ENCODE measurements around the gene FICD. TPM values are rescaled to one million over a fixed set of nuclear protein-coding genes. Genes with fewer than 3 reads are reported as not detected.

FICD gene
- total and polyA plus RNA-seq, 2 of the 13 experiments (the other 11 are each of a cell fraction or from before 2014, with no cell fraction given): 0.99 to 3.0 TPM

DNA sequence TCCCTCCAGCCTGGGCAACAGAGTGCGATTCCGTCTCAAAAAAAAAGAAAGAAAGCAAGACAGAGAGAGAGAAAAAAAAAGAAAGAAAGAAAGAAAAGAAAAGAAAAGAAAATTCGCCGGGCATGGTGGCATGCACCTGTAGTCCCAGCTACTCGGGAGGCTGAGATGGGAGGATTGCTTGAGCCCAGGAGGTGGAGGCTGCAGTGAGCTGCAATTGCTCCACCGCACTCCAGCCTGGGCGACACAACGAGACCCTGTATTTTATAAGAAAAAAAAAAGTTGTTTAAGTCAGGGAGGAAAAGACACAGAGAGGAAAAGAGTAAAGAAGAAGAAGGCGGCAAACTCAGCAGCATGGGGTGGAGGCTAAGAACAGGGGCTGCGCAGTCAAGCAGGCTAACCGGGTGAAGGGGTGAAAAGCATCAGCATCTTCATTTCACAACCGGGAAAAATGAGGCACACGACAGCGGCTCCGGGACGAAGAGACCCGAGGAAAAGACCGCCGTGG is 557 bp upstream of the FICD start (continued):
- TF ChIP-seq, protein P1, sequence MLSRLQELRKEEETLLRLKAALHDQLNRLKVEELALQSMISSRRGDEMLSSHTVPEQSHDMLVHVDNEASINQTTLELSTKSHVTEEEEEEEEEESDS (CRISPR knock-in tag; IDR thresholded peaks at IDR 0.05; ENCODE audit: borderline replicate concordance): no peak
- no peak for TF ChIP-seq FOXP1 (IDR thresholded peaks at IDR 0.05)
- no peak for TF ChIP-seq FOXP1 (CRISPR knock-in tag; IDR thresholded peaks at IDR 0.05)

GRCh38 chr12:108515916-108516315 is 839 bp downstream of the FICD start:
- no peaks in the 10 kb centered on the region for H3K79me2 ChIP-seq (ENCODE audit: insufficient read depth, low read length)
- in situ Hi-C loops (cut with HindIII; ENCODE audit: extremely low pct_ligation_motif_present, low pct_unique_long_range_greater_than_20kb): no loop called here
- FAIRE-seq (peak; percentile 26), DNase-seq (ENCODE audit: low spot score) (peak; percentile 17), ATAC-seq (peak; percentile 50)
- no TSS peak for BruUV-seq (replicated peaks)
- intact Hi-C loops (cut with micrococcal nuclease; ENCODE audit: unreplicated experiment): loop anchor here (2.0 kb wide), 1 partner anchor 203 kb away; no protein-coding TSS in a partner anchor
- peak overlapping the region; percentile 86 for H3K9ac ChIP-seq (ENCODE audit: insufficient read depth, low read depth, low read length)
- no peak overlapping the region for H2AFZ ChIP-seq (ENCODE audit: low read length)
- peak; percentile 14; the same call in 1 of the 2 replicates for TF ChIP-seq ZFY (CRISPR knock-in tag; IDR thresholded peaks at IDR 0.05)
- TF ChIP-seq ZNF24 (IDR thresholded peaks at IDR 0.05): no peak
- no peak for TF ChIP-seq ZNF329 (CRISPR knock-in tag; IDR thresholded peaks at IDR 0.05; ENCODE audit: low read depth)
- TF ChIP-seq ZMYM3 (CRISPR knock-in tag; IDR thresholded peaks at IDR 0.05): no peak
- no peak for TF ChIP-seq ZSCAN21 (CRISPR knock-in tag; IDR thresholded peaks at IDR 0.05; ENCODE audit: borderline replicate concordance)
- TF ChIP-seq SSRP1 (CRISPR knock-in tag; IDR thresholded peaks at IDR 0.05): 0 out of 2 replicates have a peak, but pooled peaks have one; percentile 42
- no peak for TF ChIP-seq ZNF619 (CRISPR knock-in tag; IDR thresholded peaks at IDR 0.05)
- TF ChIP-seq KDM2A (CRISPR knock-in tag; IDR thresholded peaks at IDR 0.05; ENCODE audit: borderline replicate concordance, low read depth): peak; percentile 28; the same call in 1 of the 2 replicates
- no peak for TF ChIP-seq TEF (CRISPR knock-in tag; IDR thresholded peaks at IDR 0.05)
- no peak for TF ChIP-seq MTA1 (CRISPR knock-in tag; IDR thresholded peaks at IDR 0.05; ENCODE audit: borderline replicate concordance)
- peak; percentile 56; the same call in 1 of the 2 replicates for TF ChIP-seq CEBPB (IDR thresholded peaks at IDR 0.05; ENCODE audit: borderline replicate concordance, low read depth, low read length)
- no peak for TF ChIP-seq ZNF761 (CRISPR knock-in tag; conservative IDR thresholded peaks at IDR 0.05)
- TF ChIP-seq, protein P2, sequence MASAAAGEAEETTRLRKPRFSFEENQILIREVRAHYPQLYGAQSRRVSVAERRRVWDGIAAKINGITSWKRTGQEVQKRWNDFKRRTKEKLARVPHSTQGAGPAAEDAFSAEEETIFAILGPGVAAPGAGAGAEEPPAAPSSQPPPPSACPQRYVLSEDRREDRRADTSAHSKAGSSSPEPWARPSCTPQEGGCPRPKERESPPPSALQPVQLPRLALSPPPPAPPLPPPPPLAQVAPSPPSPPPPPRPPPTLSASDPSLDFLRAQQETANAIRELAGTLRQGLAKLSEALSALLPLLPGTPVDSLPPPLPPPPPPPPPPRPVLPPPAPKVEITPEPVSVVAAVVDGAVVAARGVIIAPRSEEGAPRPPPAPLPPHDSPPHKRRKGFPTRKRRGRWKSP (CRISPR knock-in tag; IDR thresholded peaks at IDR 0.05): no peak
- 0 out of 2 replicates have a peak, but pooled peaks have one; percentile 39 for TF ChIP-seq ZNF589 (CRISPR knock-in tag; conservative IDR thresholded peaks at IDR 0.05)
- peak; percentile 76; the same call in 1 of the 2 replicates for TF ChIP-seq ZKSCAN8 (CRISPR knock-in tag; IDR thresholded peaks at IDR 0.05; ENCODE audit: borderline replicate concordance)
- H3K27ac ChIP-seq (ENCODE audit: extremely low read length, insufficient read depth, low read length): peak overlapping the region; percentile 54
- no peaks in the 10 kb centered on the region for H3K27me3 ChIP-seq (ENCODE audit: control insufficient read depth in 1 of 2, insufficient read depth in 2 of 2, low read length in 2 of 2)
- ChIA-PET POLR2A (interaction anchor here (1.2 kb wide), 1 partner anchor 46 kb away, joined by 6 read pairs; the partner anchor contains the start of gene ISCU), CTCF (ENCODE audit: low intra/inter-chr PET ratio, low total read pairs) (no interaction called here)
- H3K4me3 ChIP-seq (replicated peaks in 1 of 3; ENCODE audit: insufficient read depth in 1 of 3, low read depth in 2 of 3, low read length in 3 of 3): peak overlapping the region; percentile 65 to 99 (median 88)
- no peaks in the 10 kb centered on the region; the same call in 1 of the 2 replicates for H4K20me1 ChIP-seq (ENCODE audit: insufficient read depth, low read length)
- H3K9me3 ChIP-seq (ENCODE audit: low read length): no peaks in the 10 kb centered on the region
- H3K4me1 ChIP-seq (ENCODE audit: insufficient read depth, low read length): peaks cover 21% of the 10 kb centered on the region
- WGBS (ENCODE audit: low lambda C conversion rate): 75% methylated on average over 2 of the region's 5 CpGs
- H3K36me3 ChIP-seq (replicated peaks in 1 of 2; ENCODE audit: control insufficient read depth in 1 of 2, insufficient read depth in 2 of 2, low read length in 2 of 2): peaks cover 14 to 28% of the 10 kb centered on the region in 2 experiments
- peak overlapping the region; percentile 95 for H3K4me2 ChIP-seq (ENCODE audit: low read depth, low read length)

Data from HepG2 (cell line).